Parietal lobe (tissue), 1 donor: Measurements from ENCODE around the gene EMILIN2. TPM values are rescaled to one million over a fixed set of nuclear protein-coding genes. Genes with fewer than 3 reads are reported as not detected.

Experiments
- total RNA-seq: library from RNA; depleted of rRNA; stranded (reverse); fragments of >200 nt; gene quantifications from one replicate; pipeline ENCODE4 v1.2.3, GENCODE V29; 2014

The EMILIN2 gene
- total RNA-seq, result 0.94 TPM

DNA sequence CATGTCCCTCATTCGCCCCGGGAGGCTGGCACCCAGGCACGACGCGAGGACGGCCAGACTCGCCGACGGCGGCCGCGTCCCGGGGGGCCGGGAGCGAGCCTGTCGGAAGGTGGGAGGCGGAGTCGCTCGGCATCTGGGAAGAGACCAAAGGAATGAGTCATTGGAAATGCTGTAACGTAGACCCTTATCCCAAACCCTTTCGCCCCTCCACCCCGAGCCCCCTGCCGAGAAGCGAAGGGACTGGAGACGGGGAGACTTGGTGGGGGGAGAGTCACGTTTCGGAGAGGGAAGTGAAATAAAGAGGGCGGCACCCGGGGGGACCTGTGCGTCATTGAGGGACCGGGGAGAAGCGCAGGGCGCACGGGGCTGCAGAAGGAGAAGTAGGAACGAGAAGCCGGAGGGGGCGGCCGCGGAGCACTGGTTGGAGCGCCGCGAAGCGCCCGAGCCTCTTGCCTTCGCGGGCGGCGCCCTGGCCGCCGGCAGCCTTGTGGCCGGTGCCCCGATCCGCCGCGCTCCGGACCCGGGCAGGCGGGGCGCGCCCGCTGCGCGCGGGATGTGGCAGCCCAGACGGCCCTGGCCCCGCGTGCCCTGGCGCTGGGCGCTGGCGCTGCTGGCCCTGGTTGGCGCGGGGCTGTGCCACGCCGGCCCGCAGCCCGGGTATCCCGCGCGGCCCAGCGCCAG, at the start of gene EMILIN2:
Gene EMILIN2, plus strand, starts transcription at position 371 of the 681 bp plus-strand sequence. Its CDS starts 183 bp downstream, at position 554.

Other genes starting within 250 kb of the EMILIN2 start
- 253 TPM for gene SMCHD1, start 191.3 kb upstream of the EMILIN2 start, total RNA-seq
- gene LPIN2, start 166.1 kb downstream of the EMILIN2 start, total RNA-seq, result 51.3 TPM